ENCODE data around the gene LGALS7B.

Gene LGALS7B

DNA sequence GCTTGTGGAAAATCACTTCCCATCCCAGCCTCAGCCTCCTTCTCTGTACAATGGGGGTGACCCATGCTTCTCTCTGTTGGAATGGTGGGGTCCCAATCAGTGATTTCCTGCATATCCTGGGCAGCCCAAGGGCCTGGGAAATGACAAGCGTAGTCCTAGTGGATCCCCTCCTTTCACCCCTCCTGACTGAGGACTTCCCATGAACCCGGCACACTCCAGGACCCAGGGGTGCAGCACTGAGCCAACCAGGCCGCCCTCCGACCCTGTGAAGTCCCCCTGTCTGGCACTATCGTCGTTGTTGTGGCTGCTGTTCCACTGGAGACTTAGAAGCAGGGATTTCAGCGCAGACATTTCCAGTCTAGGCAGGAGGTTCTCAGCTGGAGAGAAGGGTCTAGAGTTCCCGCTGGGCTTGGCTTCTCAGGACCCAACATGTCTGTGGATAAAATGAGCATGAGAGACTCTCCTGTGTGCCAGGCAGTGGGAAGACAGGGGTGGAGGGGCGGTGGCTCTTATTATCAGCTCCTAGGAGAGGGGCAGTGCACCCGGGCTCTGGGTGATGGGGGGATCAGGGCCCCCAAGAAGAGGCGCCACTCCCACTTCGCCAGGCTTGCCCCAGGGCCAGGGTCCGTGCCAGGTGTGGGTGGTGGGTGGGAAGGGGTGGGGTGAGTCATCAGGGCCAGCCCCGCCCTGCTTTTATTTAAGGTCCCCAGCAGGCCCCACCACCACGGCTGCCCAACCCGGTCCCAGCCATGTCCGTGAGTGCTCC lies at the start of gene LGALS7B:
TSS of gene LGALS7B (plus strand) at position 723 of the 766 bp plus-strand sequence. CDS start at position 750, 27 bp downstream.
- Histone ChIP-seq H3K36me3 (ENCODE audit: control insufficient read depth, insufficient read depth, low read length) (no peaks in the 10 kb centered on the region), H3K27me3 (replicated peaks; ENCODE audit: control insufficient read depth, insufficient read depth, low read length) (no peaks in the 10 kb centered on the region), H3K4me3 (replicated peaks; ENCODE audit: low read depth, low read length) (no peak within 1 kb of the TSS)
- no peak for TF ChIP-seq CTCF (IDR thresholded peaks at IDR 0.05; ENCODE audit: insufficient read depth, low read length, poor library complexity, severe bottlenecking)
- no peak for DNase-seq (ENCODE audit: extremely low read depth, insufficient read length)

GRCh38 chr19:38739440-38740256 lies 49.4 kb upstream of the LGALS7B start:
- TF ChIP-seq CTCF (IDR thresholded peaks at IDR 0.05; ENCODE audit: insufficient read depth, low read length, poor library complexity, severe bottlenecking), result no peak
- Histone ChIP-seq H3K27me3 (replicated peaks; ENCODE audit: control insufficient read depth, insufficient read depth, low read length) (no peaks in the 10 kb centered on the region), H3K36me3 (ENCODE audit: control insufficient read depth, insufficient read depth, low read length) (no peaks in the 10 kb centered on the region), H3K4me3 (replicated peaks; ENCODE audit: low read depth, low read length) (no peak overlapping the region)
- no peak for DNase-seq (ENCODE audit: extremely low read depth, insufficient read length)

DNA sequence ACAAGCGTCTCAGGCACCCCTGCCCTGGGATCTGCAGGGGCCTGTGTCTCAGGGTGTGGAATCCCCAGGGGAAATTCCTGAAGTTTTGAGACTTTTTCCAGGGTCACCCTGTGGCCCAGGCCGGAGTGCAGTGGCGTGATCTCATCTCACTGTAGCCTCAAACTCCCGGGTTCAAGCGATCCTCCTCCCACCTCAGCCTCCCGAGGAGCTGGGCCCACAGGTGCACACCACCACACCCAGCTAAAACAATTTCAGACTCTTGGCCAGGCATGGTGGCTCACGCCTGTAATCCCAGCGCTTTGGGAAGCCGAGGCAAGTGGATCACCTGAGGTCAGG lies 48.8 kb upstream of the LGALS7B start:
- H3K27me3 ChIP-seq (replicated peaks; ENCODE audit: control insufficient read depth, insufficient read depth, low read length), result no peaks in the 10 kb centered on the region
- no peak for TF ChIP-seq CTCF (IDR thresholded peaks at IDR 0.05; ENCODE audit: insufficient read depth, low read length, poor library complexity, severe bottlenecking)
- no peak for DNase-seq (ENCODE audit: extremely low read depth, insufficient read length)
- no peaks in the 10 kb centered on the region for H3K36me3 ChIP-seq (ENCODE audit: control insufficient read depth, insufficient read depth, low read length)
- H3K4me3 ChIP-seq (replicated peaks; ENCODE audit: low read depth, low read length), result no peak overlapping the region

DNA sequence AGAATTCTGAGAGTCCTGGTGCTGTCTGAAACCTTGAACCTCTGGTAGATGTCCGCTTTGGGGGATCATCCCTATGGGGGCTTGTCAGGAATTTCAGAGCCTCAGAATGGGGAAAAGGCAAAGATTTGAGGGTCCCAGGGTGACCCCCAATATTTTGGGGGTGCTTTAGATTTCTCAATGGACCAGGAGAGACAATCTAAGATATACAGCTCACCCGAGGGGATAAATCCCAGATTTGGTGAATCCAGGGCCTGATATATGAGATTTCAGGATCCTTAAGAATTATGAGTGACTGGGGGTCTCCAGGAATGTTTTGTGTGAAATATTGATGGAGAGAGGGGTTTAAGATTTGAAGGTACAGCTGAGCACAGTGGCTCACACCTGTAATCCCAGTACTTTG lies 48.1 kb upstream of the LGALS7B start:
- Histone ChIP-seq H3K27me3 (replicated peaks; ENCODE audit: control insufficient read depth, insufficient read depth, low read length) (no peaks in the 10 kb centered on the region), H3K36me3 (ENCODE audit: control insufficient read depth, insufficient read depth, low read length) (no peaks in the 10 kb centered on the region), H3K4me3 (replicated peaks; ENCODE audit: low read depth, low read length) (no peak overlapping the region)
- DNase-seq (ENCODE audit: extremely low read depth, insufficient read length), result no peak
- no peak for TF ChIP-seq CTCF (IDR thresholded peaks at IDR 0.05; ENCODE audit: insufficient read depth, low read length, poor library complexity, severe bottlenecking)

DNA sequence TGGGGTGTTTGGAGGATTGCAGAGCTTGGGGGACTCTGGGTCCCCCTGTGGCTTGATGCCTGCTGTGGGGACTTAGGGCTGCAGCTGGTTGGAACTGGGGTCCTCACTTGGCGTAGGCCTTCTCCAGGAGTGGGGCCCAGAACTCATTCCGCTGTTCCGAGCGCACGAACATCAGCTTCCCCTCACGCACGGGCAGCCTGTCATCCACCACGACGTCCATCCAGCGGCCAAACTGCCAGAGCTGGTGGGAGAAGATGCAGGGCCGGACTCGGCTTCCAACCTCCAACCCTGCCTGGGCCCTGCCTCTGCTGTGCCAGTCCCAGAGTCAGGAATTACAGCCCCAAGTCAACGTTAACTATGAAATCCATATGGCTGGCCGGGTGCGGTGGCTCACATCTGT lies 47.3 kb upstream of the LGALS7B start:
- H3K27me3 ChIP-seq (replicated peaks; ENCODE audit: control insufficient read depth, insufficient read depth, low read length), result no peaks in the 10 kb centered on the region
- DNase-seq (ENCODE audit: extremely low read depth, insufficient read length), result no peak
- no peak overlapping the region for H3K4me3 ChIP-seq (replicated peaks; ENCODE audit: low read depth, low read length)
- no peaks in the 10 kb centered on the region for H3K36me3 ChIP-seq (ENCODE audit: control insufficient read depth, insufficient read depth, low read length)
- no peak for TF ChIP-seq CTCF (IDR thresholded peaks at IDR 0.05; ENCODE audit: insufficient read depth, low read length, poor library complexity, severe bottlenecking)
